Smooth muscle cell of trachea (primary cell): ENCODE measurements around the gene GIMAP5. TPM values are rescaled to one million over a fixed set of nuclear protein-coding genes. Genes with fewer than 3 reads are reported as not detected.

ENCODE experiments used
- total RNA-seq: library from RNA; depleted of rRNA; stranded (reverse); fragments of >200 nt; gene quantifications from 2 replicates; pipeline ENCODE4 v1.2.1, GENCODE V29; 2014

Gene GIMAP5
- total RNA-seq = not detected in 2 replicates

GRCh38 chr7:150737265-150738055, at the start of gene GIMAP5:
GIMAP5 (plus strand) TSS chr7:150737418; CDS start chr7:150740885, 3,467 bp downstream.

DNA sequence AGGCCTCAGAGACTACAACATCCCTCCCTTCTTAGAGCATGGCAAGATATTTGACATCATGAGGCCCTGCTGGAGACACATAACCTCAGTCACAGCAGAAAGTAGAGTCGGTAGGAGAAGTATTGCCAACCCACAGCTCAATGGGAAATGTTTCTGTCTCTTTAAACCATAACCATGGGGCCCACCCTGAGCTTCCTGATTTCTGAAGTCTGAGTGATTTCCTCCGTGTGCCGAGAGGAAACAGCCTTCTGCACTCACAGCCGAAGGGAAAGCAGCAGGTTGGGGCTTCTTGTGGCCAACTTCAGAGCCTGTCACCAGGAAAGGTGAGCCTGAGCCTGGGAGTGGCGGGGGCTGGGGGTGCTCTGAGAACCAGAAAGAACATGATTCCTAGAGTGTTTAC, 20.9 kb upstream of the GIMAP5 start, which contains the start of gene GIMAP1:
GIMAP1 (plus strand) TSS at position 246 of the 400 bp plus-strand sequence. CDS start 2,435 bp downstream, outside the sequence.

Other genes with a start within 250 kb of the GIMAP5 start
- gene GIMAP7, start 222.5 kb upstream of the GIMAP5 start, total RNA-seq = 0.15 TPM in 1 of 2 replicates, not detected in the other
- 2.0 TPM in 1 of 2 replicates, not detected in the other for gene GIMAP4, start 170.0 kb upstream of the GIMAP5 start, total RNA-seq
- 0.15 TPM in 1 of 2 replicates, not detected in the other for gene GIMAP6, start 105.0 kb upstream of the GIMAP5 start, total RNA-seq
- 0.58 and 0.83 TPM in 2 replicates for gene GIMAP2, start 51.7 kb upstream of the GIMAP5 start, total RNA-seq
- not detected in 2 replicates for gene GIMAP1, start 20.8 kb upstream of the GIMAP5 start, total RNA-seq
- gene TMEM176B, start 62.9 kb downstream of the GIMAP5 start, total RNA-seq = 0.66 TPM in 1 of 2 replicates, not detected in the other
- gene TMEM176A, start 63.4 kb downstream of the GIMAP5 start, total RNA-seq = 0.33 TPM in 1 of 2 replicates, not detected in the other
- not detected in 2 replicates for gene AOC1, start 115.1 kb downstream of the GIMAP5 start, total RNA-seq
- gene KCNH2, start 240.9 kb downstream of the GIMAP5 start, total RNA-seq = 0.33 TPM in 1 of 2 replicates, not detected in the other